ENCODE results near the gene IRAK2.

The IRAK2 gene

DNA sequence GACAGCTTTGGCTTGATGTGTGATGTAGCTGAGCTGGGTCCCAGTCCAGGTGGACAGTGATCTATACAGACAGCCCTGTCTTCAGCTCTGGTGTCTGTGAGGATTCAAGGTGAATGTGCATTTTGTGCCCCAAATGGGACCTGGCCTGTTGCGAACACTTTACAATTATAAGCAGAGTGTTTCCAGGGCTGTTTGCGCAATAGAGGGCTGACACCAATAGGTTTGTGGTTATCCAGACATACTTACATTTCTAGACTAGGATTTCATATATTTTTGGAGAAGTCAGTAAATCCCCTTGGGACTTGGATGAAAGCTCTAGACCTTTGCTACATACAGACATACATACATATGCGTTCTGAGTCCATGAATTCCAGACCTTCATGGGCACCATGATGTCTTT lies 79.3 kb downstream of the IRAK2 start:
- no peak for DNase-seq (ENCODE audit: low spot score)
- POLR2A ChIA-PET (ENCODE audit: low non-redundant PET) = no interaction called here
- CTCF ChIA-PET = no interaction called here
- H3K27ac ChIP-seq = no peak overlapping the region
- TF ChIP-seq, protein P1, sequence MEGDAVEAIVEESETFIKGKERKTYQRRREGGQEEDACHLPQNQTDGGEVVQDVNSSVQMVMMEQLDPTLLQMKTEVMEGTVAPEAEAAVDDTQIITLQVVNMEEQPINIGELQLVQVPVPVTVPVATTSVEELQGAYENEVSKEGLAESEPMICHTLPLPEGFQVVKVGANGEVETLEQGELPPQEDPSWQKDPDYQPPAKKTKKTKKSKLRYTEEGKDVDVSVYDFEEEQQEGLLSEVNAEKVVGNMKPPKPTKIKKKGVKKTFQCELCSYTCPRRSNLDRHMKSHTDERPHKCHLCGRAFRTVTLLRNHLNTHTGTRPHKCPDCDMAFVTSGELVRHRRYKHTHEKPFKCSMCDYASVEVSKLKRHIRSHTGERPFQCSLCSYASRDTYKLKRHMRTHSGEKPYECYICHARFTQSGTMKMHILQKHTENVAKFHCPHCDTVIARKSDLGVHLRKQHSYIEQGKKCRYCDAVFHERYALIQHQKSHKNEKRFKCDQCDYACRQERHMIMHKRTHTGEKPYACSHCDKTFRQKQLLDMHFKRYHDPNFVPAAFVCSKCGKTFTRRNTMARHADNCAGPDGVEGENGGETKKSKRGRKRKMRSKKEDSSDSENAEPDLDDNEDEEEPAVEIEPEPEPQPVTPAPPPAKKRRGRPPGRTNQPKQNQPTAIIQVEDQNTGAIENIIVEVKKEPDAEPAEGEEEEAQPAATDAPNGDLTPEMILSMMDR (conservative IDR thresholded peaks at IDR 0.05; ENCODE audit: low read depth) = no peak

DNA sequence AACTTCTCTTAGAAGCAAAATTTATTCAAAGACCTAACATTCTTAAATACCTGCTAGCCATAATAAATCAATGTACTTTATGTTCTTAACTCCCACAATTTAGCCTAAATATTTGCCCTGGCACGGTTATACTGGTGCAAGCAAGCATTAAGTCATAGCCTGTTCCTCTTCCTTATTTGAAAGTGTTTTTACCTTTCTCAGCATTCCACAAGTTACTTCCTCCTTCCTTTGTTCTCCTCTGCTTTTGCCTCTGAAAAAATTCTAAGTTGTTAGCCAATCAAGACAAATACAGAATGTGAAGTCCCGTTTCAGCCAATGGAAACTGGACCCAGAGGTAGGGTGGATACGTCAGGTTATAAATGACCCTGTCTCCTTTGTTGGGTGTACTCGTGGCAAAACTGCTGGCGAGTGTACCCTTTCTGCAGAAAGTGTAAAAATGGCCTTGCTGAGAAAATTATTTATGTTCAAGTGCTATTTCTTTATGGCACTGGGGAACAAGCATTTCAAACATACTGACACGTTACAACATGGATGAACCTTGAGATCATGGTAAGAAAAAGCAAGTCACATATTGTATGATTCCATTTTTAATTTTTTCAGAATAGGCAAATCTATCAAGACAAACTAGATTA lies 80.5 kb downstream of the IRAK2 start:
- CTCF ChIA-PET = no interaction called here
- no peak overlapping the region for H3K27ac ChIP-seq
- POLR2A ChIA-PET (ENCODE audit: low non-redundant PET) = no interaction called here
- TF ChIP-seq, protein P1 (conservative IDR thresholded peaks at IDR 0.05; ENCODE audit: low read depth) = no peak
- no peak for DNase-seq (ENCODE audit: low spot score)

- ChIA-PET POLR2A (ENCODE audit: low non-redundant PET) (interaction anchor here (0.6 kb wide), 2 partner anchors 13 to 305 kb away, joined by 3 read pairs; no protein-coding TSS in a partner anchor), CTCF (interaction anchor here (0.6 kb wide), 1 partner anchor 754 kb away, joined by 3 read pairs; no protein-coding TSS in a partner anchor)
- DNase-seq (ENCODE audit: low spot score) = no peak
- H3K27ac ChIP-seq = peak overlapping the region; percentile 80
- TF ChIP-seq, protein P1 (conservative IDR thresholded peaks at IDR 0.05; ENCODE audit: low read depth) = no peak
Measured at GRCh38 chr3:10247679-10248183, 83.0 kb downstream of the IRAK2 start.

DNA sequence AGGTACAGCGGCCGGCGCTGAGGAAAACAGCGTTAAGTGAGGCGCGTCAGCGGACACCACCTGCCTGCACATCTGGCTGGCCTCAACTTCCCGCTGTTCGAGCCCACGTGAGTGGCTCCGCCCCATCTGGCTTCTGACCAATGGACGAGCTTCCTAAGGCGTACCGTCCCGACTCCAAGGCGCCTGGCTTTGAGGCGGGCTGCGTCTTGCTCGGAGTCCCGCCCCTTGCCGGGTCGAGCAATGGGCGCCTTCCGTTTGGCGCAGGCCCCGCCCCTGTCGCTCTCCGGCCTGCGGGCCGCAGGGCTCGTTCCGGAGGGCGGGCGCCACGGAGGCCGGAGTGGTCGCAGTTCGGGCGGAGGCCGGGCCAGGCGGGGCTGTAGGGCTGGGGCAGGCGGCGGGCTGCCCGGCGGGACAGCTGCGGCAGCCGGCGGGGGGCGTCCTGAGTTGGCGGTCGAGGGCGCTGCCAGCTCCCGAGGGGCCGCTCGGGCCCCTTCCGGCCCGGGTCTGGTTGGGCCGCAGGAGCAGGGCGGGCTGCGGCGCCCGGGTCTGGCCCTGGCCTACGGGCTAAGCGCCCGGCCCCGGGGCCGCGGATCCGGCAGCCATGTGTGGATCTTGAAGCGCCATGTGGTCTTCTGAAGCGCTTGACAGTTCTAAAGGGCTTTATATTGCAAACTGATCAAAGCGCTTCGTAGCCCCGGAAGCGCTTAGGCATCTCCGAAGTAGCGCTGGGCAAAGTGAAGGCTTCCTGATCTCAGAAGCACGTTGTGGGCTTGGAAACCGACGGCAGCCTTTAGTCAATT lies 83.7 kb downstream of the IRAK2 start, which contains the start of gene TATDN2:
Gene TATDN2, plus strand, starts transcription at position 276 of the 800 bp plus-strand sequence. CDS start 742 bp downstream, outside the sequence.
- DNase-seq (ENCODE audit: low spot score) = peak; percentile 94
- ChIA-PET POLR2A (ENCODE audit: low non-redundant PET) (interaction anchor here (0.6 kb wide), 2 partner anchors 13 to 306 kb away, joined by 3 read pairs; no protein-coding TSS in a partner anchor), CTCF (no interaction called here)
- TF ChIP-seq, protein P1 (conservative IDR thresholded peaks at IDR 0.05; ENCODE audit: low read depth) = no peak
- H3K27ac ChIP-seq = peak within 1 kb of the TSS; percentile 80

- H3K27ac ChIP-seq = peak overlapping the region; percentile 80
- DNase-seq (ENCODE audit: low spot score) = peak; percentile 52
- TF ChIP-seq, protein P1 (conservative IDR thresholded peaks at IDR 0.05; ENCODE audit: low read depth) = no peak
- ChIA-PET CTCF (no interaction called here), POLR2A (ENCODE audit: low non-redundant PET) (no interaction called here)
Measured at GRCh38 chr3:10248984-10249748, 84.4 kb downstream of the IRAK2 start.

DNA sequence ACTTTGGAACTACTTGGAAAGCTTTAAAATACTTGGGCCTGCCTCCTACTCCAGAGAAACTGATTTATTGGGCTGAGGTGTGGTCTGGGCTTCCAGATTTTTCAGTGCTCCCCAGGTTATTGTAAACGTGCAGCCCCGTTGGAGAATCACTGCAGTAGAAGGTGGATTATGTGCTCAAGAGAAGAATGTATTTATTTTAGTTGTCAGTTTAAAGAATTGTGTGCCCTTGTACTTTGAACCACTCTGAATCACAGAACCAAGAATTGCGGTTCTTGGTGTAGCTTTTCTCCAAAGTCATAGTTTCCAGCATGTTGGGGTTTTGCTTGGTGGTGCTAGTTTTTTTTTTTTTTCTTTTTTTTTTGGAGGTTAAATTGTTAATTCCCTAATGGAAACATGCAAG lies 85.1 kb downstream of the IRAK2 start:
- H3K27ac ChIP-seq = peak overlapping the region; percentile 80
- no peak for DNase-seq (ENCODE audit: low spot score)
- TF ChIP-seq, protein P1 (conservative IDR thresholded peaks at IDR 0.05; ENCODE audit: low read depth) = no peak
- CTCF ChIA-PET = no interaction called here
- POLR2A ChIA-PET (ENCODE audit: low non-redundant PET) = no interaction called here

Measured in RWPE1 (cell line).